Fibroblast of upper back skin (primary cell): ENCODE data around the gene GOLGA6L7.
"Not testable (repeated sequence)": the region's sequence is repeated elsewhere in the genome, so short reads cannot be mapped to it uniquely, and the experiment has no call there.

Source experiments
- DNase-seq: peaks from one replicate; pipeline ENCODE4 v3.0.0-alpha.2; 2013

The GOLGA6L7 gene

GRCh38 chr15:28843520-28843919, 4.9 kb downstream of the GOLGA6L7 start:
- not testable (repeated sequence) for DNase-seq

- DNase-seq = not testable (repeated sequence)
Observed at GRCh38 chr15:28842210-28842609, 6.2 kb downstream of the GOLGA6L7 start.

- not testable (repeated sequence) for DNase-seq
Observed at GRCh38 chr15:28840285-28840684, 8.2 kb downstream of the GOLGA6L7 start.

- DNase-seq = not testable (repeated sequence)
Observed at GRCh38 chr15:28834957-28835585, 13.4 kb downstream of the GOLGA6L7 start.

- peak; percentile 76 for DNase-seq
Observed at GRCh38 chr15:28831897-28832587, 16.4 kb downstream of the GOLGA6L7 start.

- DNase-seq = not testable (repeated sequence)
Observed at GRCh38 chr15:28821420-28821819, 27.0 kb downstream of the GOLGA6L7 start.

- DNase-seq = not testable (repeated sequence)
Observed at GRCh38 chr15:28819930-28820295, 28.5 kb downstream of the GOLGA6L7 start.

- DNase-seq = peak; percentile 26
Observed at GRCh38 chr15:28819019-28819929, 29.2 kb downstream of the GOLGA6L7 start.

- not testable (repeated sequence) for DNase-seq
Observed at GRCh38 chr15:28818168-28818567, 30.3 kb downstream of the GOLGA6L7 start.

- not testable (repeated sequence) for DNase-seq
Observed at GRCh38 chr15:28814059-28814458, 34.4 kb downstream of the GOLGA6L7 start.

GRCh38 chr15:28813392-28813791, 35.1 kb downstream of the GOLGA6L7 start:
- DNase-seq = not testable (repeated sequence)

- not testable (repeated sequence) for DNase-seq
Observed at GRCh38 chr15:28811852-28812550, 36.4 kb downstream of the GOLGA6L7 start.

GRCh38 chr15:28810444-28810843, 38.0 kb downstream of the GOLGA6L7 start:
- not testable (repeated sequence) for DNase-seq

GRCh38 chr15:28808136-28808535, 40.3 kb downstream of the GOLGA6L7 start:
- DNase-seq = not testable (repeated sequence)

- DNase-seq = not testable (repeated sequence)
Observed at GRCh38 chr15:28800366-28800765, 48.1 kb downstream of the GOLGA6L7 start.

- DNase-seq = not testable (repeated sequence)
Observed at GRCh38 chr15:28798234-28798633, 50.2 kb downstream of the GOLGA6L7 start.

- DNase-seq = not testable (repeated sequence)
Observed at GRCh38 chr15:28794231-28794630, 54.2 kb downstream of the GOLGA6L7 start.
